NCI-H2171 (cell line): ENCODE data around the gene FMNL1.

Experiments used
- DNase-seq: peaks from one replicate; lab custom pipeline; 2025; lab: John Stamatoyannopoulos, UW

The FMNL1 gene

GRCh38 chr17:45223539-45224528, 2.1 kb downstream of the FMNL1 start:
- no peak for DNase-seq

GRCh38 chr17:45224671-45225050, 3.0 kb downstream of the FMNL1 start:
- no peak for DNase-seq

DNA sequence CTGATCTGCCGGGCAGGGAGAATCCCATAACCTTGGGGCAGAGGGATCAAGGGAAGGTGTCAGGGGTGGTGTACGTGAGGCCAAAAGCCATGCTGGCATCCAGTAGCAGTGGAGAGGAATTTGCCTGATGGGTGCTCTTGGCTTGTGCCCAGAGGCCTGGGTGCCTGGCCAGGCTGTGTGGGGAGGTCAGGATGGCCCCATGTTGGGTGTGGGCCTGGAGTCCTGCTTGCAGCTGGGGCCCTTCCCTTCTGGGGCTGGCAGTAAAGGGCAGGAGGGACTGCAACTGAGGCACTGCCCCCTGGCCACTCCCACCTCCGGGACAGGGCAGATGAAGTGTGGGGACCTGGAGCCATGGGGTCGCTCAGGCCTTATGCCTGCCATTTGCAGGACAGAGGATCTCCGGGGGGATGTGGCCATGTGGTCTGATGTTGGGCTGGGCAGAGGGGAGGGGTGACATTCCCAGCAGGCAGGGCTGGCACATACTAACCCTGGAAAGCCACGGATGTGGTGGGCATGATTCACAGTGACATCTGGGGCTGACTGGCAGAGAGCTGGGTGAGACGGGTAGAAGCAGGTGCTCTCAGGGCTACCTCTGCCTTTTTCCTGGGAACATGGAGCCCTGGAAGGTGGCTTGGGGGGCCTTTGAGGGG, 3.5 kb downstream of the FMNL1 start:
- DNase-seq: no peak

- DNase-seq: no peak
Measured at GRCh38 chr17:45225964-45226530, 4.4 kb downstream of the FMNL1 start.

DNA sequence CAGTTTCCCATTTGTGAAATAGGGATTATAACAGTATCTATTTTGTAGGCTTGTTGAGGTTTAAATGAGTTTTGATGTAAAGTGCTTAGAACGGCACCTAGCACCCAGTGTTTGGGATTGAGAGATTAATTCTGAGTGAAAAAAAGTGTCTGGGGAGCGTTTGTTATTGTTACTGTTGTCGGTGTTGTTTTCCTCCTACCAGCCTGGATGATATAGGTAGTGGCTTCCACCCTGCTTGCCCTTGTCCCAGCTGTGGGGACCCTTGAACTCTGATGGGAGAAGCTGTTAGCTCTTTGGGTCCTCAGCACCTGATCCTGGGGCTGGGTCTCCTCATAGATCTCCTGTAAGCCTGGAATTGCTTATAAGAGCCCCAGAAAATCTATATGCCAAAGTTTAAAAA, 4.9 kb downstream of the FMNL1 start:
- no peak for DNase-seq

GRCh38 chr17:45227101-45227925, 5.6 kb downstream of the FMNL1 start:
- DNase-seq: no peak

DNA sequence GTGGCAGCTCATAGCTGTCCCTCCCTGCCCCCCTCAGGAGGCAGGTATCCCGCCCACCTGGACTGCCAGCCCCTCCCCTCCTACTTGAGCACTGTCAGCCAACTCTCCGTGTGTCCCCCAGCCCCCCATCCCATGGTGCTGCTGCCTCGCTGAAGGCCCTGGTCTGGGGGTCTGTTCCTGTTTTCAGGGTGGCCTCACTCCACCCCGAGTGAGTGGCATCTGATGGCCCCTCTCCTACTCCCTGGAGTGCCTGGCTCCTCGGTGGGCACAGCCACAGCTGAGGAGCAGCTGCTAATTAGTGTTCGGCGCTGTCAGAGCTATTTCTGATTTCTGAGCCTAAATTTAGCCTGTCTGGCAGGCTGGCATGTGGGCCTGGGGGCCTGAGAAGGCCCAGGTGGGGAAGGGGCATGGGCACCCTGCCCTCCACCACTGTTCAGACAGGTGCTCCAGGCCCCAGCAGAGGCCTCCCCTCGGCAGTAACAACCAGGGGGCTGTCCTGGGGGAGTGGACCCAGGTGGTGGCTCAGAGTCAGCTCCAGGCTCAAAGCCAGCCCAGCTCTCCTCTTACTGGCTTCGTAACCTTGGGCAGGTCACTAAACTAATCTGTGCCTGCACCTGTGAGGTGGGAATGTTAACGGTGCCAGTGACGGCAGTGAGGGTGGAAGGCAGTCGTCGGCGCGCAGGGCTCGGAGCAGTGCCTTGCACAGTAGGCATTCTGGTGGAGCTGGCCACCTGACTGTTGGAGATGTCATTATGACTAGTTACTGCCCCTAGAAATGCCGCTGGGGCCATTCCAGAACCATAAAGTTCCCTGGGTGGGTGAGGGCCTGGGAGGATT, 6.5 kb downstream of the FMNL1 start:
- DNase-seq: peak; percentile 47

- DNase-seq: no peak
Measured at GRCh38 chr17:45228763-45229539, 7.3 kb downstream of the FMNL1 start.

GRCh38 chr17:45229681-45230409, 8.2 kb downstream of the FMNL1 start:
- no peak for DNase-seq

- no peak for DNase-seq
Measured at GRCh38 chr17:45230410-45230786, 8.7 kb downstream of the FMNL1 start.

- DNase-seq: peak; percentile 53
Measured at GRCh38 chr17:45230787-45231480, 9.2 kb downstream of the FMNL1 start.

DNA sequence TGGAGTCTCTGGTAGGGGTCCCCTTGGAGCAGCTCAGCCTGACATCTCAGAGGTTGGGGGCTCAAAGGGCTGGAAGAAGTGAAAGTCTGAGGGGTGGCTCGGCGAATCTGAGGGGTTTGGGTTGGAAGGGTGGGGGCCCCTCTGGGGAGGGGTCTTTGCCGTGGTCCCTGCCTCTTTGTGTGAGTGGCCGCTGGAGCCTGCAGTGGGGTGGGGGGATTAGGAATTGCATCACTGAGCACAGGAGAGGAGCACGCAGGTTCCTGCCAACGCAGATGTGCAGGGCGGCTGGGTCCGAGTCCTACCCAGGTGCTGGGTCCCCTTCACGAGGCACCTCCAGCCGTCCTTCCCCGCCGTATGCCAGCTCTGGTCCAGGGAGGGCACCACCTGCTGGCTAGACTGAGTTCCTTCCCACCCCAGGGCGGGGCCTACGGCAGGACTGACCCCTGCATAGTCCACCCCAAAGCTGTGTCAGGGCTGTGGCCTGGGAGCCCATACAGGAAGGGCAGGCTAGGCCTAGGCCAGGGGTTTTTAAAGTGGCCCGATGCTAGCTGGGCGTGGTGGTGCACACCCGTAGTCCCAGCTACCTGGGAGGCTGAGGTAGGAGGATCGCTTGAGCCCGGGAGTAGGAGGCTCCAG, 9.9 kb downstream of the FMNL1 start:
- DNase-seq: no peak

DNA sequence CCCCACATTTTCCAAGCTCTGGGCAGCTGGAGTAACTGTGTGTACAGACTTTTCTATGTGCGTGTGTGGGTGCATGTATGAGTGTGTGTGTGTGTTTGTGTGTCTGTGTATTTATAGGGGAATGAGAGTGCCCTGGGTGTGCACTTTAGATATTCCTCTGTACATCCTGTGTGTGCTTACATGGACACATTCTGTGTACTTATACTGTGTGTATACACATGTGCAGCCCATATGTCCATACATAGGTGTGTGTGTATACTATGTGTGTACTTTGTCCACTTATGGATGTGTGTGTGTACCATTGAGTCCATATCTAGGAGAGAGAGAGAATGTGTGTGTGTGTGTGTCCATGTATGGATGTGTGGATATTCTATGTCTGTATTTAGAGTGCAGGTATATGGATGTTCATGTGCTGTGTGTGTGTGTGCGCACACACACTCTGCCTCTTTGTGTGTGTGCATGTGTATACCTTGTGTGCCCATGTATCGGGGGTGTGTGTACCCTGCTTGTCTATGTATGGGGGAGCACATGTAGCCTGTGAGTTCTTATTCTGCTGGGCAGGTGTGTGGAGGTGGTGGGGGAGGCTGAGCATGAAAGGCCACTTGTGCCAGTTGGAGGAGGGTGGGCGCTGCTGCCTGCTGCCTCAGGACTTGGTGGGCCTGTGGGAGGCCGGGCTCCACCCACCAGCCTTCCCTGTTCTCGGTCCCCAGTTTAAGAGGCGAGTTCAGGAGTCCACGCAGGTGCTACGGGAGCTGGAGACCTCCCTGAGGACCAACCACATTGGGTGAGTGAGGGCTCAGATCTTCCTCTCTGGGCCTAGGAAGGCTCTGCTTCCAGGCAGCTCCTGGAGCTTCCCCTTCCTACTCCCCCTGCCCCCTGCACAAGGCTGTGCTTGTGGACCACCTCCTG, 11.1 kb downstream of the FMNL1 start:
- DNase-seq: no peak

DNA sequence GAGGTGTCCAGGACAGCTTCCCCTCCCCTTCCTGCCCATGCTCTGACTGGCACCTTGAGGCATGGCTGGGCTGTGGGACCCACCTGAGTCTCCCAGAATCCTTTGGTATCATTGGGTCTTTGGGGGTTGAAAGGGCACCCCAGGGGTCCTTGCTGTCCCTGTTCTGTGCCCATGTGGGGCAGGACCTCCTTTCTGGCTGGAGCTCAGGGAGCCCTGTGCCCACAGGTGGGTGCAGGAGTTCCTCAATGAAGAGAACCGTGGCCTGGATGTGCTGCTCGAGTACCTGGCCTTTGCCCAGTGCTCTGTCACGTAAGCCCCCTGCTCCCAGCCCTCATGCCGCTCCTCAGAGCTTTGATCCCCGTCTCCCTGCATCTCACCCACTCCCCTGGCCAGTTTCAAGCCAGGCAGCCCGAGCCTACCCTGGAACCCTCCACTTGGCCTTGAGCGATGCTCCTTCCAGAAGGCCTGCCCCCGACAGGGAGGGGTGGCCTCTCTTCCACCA, 11.8 kb downstream of the FMNL1 start:
- no peak for DNase-seq

DNA sequence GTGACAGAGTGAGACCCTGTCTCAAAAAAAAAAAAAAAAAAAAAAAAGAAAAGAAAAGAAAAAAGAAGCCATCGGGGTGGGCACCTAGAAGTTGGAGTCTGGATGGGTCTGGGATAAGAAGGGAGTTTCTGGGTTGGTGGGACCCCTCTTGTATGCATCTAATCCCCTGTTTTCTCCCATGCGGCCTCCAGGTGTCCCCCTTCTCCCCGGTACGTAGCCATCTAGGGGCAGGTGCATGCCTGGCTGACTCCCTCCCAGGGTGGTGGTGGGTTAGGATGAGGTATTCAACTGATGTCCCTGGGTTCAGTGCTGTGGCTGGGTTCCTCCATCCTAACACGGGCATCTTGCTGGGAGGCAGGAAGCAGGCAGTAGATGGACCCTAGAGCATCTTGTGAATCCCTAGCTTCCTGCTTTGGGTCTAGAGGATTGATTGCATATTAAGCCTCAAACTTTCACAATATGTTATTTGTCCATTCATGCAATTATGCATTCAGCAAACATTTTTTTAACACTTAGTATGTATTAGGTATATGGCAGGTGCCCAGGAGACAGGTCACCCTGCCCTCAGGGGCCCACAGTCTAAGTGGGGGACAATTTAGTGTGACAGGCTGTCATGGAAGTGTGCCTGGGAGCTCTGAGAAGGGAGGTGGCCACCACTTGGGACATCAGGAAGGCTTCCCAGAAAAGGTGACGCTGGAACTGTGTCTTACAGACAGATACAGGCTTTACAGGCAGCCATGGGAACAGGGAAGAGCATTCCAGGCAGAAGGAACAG, 13.1 kb downstream of the FMNL1 start:
- DNase-seq: no peak
